Neural cell (in vitro differentiated cells): ENCODE measurements around the gene TENT4A. TPM values are rescaled to one million over a fixed set of nuclear protein-coding genes. Genes with fewer than 3 reads are reported as not detected.

Experiments
- H2AFZ ChIP-seq: fragments of 200-600, 300-800 bp; sonication (generic), shearing (Covaris generic); 2 replicates; pipeline ENCODE4 v1.6.0; 2014; ENCODE audit warnings: low read depth, mild to moderate bottlenecking, antibody characterized with exemption, low read length, moderate library complexity
- H3F3A ChIP-seq: fragments of 200-600 bp; shearing (Covaris generic); 2 replicates; pipeline ENCODE4 v1.6.1; 2016; ENCODE audit warnings: mild to moderate bottlenecking, moderate library complexity, mixed read lengths, antibody characterized with exemption, low read length; ENCODE audit not compliant: insufficient read depth, poor library complexity, severe bottlenecking
- H3K27ac ChIP-seq: fragments of 200-600, 300-800 bp; sonication (generic), shearing (Covaris generic); 2 replicates; pipeline ENCODE4 v1.5.1; 2014; ENCODE audit warnings: mild to moderate bottlenecking, low read length, moderate library complexity
- H3K27me3 ChIP-seq: fragments of 300-800, 200-600 bp; sonication (generic), shearing (Covaris generic); 2 replicates; pipeline ENCODE4 v1.6.0; 2014; ENCODE audit warnings: mild to moderate bottlenecking, low read depth, low read length, moderate library complexity; ENCODE audit not compliant: insufficient read depth
- H3K36me3 ChIP-seq: fragments of 300-800, 200-600 bp; sonication (generic), shearing (Covaris generic); 2 replicates; pipeline ENCODE4 v1.5.1; 2014; ENCODE audit warnings: mild to moderate bottlenecking, antibody characterized with exemption, low read length, moderate library complexity; ENCODE audit not compliant: insufficient read depth
- H3K4me2 ChIP-seq: fragments of 300-800, 200-600 bp; sonication (generic), shearing (Covaris generic); 2 replicates; pipeline ENCODE4 v1.6.0; 2014; ENCODE audit warnings: mild to moderate bottlenecking, low read length
- H3K4me3 ChIP-seq: fragments of 300-800, 200-600 bp; sonication (generic), shearing (Covaris generic); 2 replicates; pipeline ENCODE4 v1.5.1; 2014; ENCODE audit warnings: mild to moderate bottlenecking, low read length, moderate library complexity
- H3K79me2 ChIP-seq: fragments of 200-600 bp; shearing (Covaris generic); replicated peaks from 2 replicates; pipeline ENCODE4 v1.6.0; 2014; ENCODE audit warnings: mild to moderate bottlenecking, low read length, moderate library complexity; ENCODE audit not compliant: insufficient read depth
- H3K9ac ChIP-seq: fragments of 300-800, 200-600 bp; sonication (generic), shearing (Covaris generic); 2 replicates; pipeline ENCODE4 v1.6.1; 2016; ENCODE audit warnings: mild to moderate bottlenecking, low read length, mixed read lengths
- H3K9me2 ChIP-seq: fragments of 200-600 bp; shearing (Covaris generic); 2 replicates; pipeline ENCODE4 v1.6.1; 2016; ENCODE audit warnings: mild to moderate bottlenecking, low read length, mixed read lengths; ENCODE audit not compliant: insufficient read depth
- H3K9me3 ChIP-seq: fragments of 200-600, 300-800 bp; sonication (generic), shearing (Covaris generic); 2 replicates; pipeline ENCODE4 v1.6.1; 2016; ENCODE audit warnings: mild to moderate bottlenecking, mixed run types, low read length, moderate library complexity, mixed read lengths
- H4K20me1 ChIP-seq: fragments of 200-600 bp; shearing (Covaris generic); 2 replicates; pipeline ENCODE4 v1.6.1; 2016; ENCODE audit warnings: mild to moderate bottlenecking, mixed run types; ENCODE audit not compliant: insufficient read depth
- CTCF ChIP-seq: fragments of 450-650 bp; IDR thresholded peaks from 2 replicates; pipeline ENCODE4 v1.5.1; 2014; ENCODE audit warnings: antibody characterized with exemption, mild to moderate bottlenecking, moderate library complexity; ENCODE audit not compliant: poor library complexity, severe bottlenecking
- EP300 ChIP-seq: fragments of 450-650 bp; conservative IDR thresholded peaks from 2 replicates; pipeline ENCODE4 v1.6.1; 2014; ENCODE audit warnings: antibody characterized with exemption, mild to moderate bottlenecking, moderate library complexity; ENCODE audit not compliant: poor library complexity, severe bottlenecking
- EZH2 ChIP-seq: fragments of 200-600, 300-800 bp; shearing (Covaris generic), sonication (generic); IDR thresholded peaks from 2 replicates; pipeline ENCODE4 v1.6.1; 2014; ENCODE audit warnings: antibody characterized with exemption, low read length, borderline replicate concordance, mild to moderate bottlenecking; ENCODE audit not compliant: insufficient read depth, poor library complexity, severe bottlenecking
- MXI1 ChIP-seq: fragments of 450-650 bp; conservative IDR thresholded peaks from 2 replicates; pipeline ENCODE4 v1.6.1; 2014; ENCODE audit warnings: antibody characterized with exemption, mild to moderate bottlenecking; ENCODE audit not compliant: poor library complexity, severe bottlenecking
- POLR2AphosphoS5 ChIP-seq: IDR thresholded peaks from 2 replicates; pipeline ENCODE4 v1.6.1; 2012
- RAD21 ChIP-seq: fragments of 450-650 bp; conservative IDR thresholded peaks from 2 replicates; pipeline ENCODE4 v1.6.1; 2014; ENCODE audit warnings: antibody characterized with exemption, mild to moderate bottlenecking, moderate library complexity
- REST ChIP-seq: IDR thresholded peaks from 2 replicates; pipeline ENCODE4 v1.6.1; 2012; ENCODE audit warnings: borderline replicate concordance
- SMC3 ChIP-seq: fragments of 450-650 bp; conservative IDR thresholded peaks from 2 replicates; pipeline ENCODE4 v1.6.1; 2014; ENCODE audit warnings: antibody characterized with exemption, mild to moderate bottlenecking, moderate library complexity; ENCODE audit not compliant: poor library complexity
- TAF1 ChIP-seq: IDR thresholded peaks from 2 replicates; pipeline ENCODE4 v1.6.1; 2012; ENCODE audit warnings: low read depth
- polyA plus RNA-seq: library from polyadenylated mRNA; depleted of rRNA; stranded (reverse); fragments of >200 nt; gene quantifications from 2 replicates; pipeline ENCODE4 v1.2.3, GENCODE V29; 2014

Gene TENT4A
- polyA plus RNA-seq, 1 donor from 2014 or later = 12.1 TPM

GRCh38 chr5:6774721-6775204 lies 61.5 kb downstream of the TENT4A start:
- no peak overlapping the region for H3K4me3 ChIP-seq
- H3K27ac ChIP-seq = no peak overlapping the region
- no peaks in the 10 kb centered on the region for H3K27me3 ChIP-seq
- no peaks in the 10 kb centered on the region for H3K9me3 ChIP-seq
- no peaks in the 10 kb centered on the region for H3K36me3 ChIP-seq
- no peak for TF ChIP-seq POLR2AphosphoS5
- H3K79me2 ChIP-seq = no peaks in the 10 kb centered on the region
- H4K20me1 ChIP-seq = no peaks in the 10 kb centered on the region
- H3K9ac ChIP-seq = no peak overlapping the region
- no peak overlapping the region for H2AFZ ChIP-seq
- H3F3A ChIP-seq = no peaks in the 10 kb centered on the region
- no peak overlapping the region for H3K4me2 ChIP-seq
- H3K9me2 ChIP-seq = no peaks in the 10 kb centered on the region

GRCh38 chr5:6775571-6775970 lies 62.3 kb downstream of the TENT4A start:
- Histone ChIP-seq H3K27me3 (no peaks in the 10 kb centered on the region), H2AFZ (no peak overlapping the region), H3K36me3 (no peaks in the 10 kb centered on the region), H3K9me2 (no peaks in the 10 kb centered on the region), H3K9me3 (no peaks in the 10 kb centered on the region), H3F3A (no peaks in the 10 kb centered on the region), H3K27ac (no peak overlapping the region), H3K4me2 (no peak overlapping the region), H4K20me1 (no peaks in the 10 kb centered on the region), H3K4me3 (no peak overlapping the region), H3K79me2 (no peaks in the 10 kb centered on the region), H3K9ac (no peak overlapping the region)
- TF ChIP-seq CTCF (no peak), RAD21 (no peak), REST (no peak), MXI1 (no peak), SMC3 (no peak), EP300 (no peak), EZH2 (no peak), TAF1 (no peak), POLR2AphosphoS5 (no peak)

GRCh38 chr5:6780802-6781391 lies 67.7 kb downstream of the TENT4A start:
- Histone ChIP-seq H3K4me2 (no peak overlapping the region), H3K27ac (no peak overlapping the region), H3K4me3 (no peak overlapping the region), H3F3A (no peaks in the 10 kb centered on the region), H3K27me3 (no peaks in the 10 kb centered on the region), H2AFZ (no peak overlapping the region), H3K9ac (no peak overlapping the region), H4K20me1 (no peaks in the 10 kb centered on the region), H3K9me3 (no peaks in the 10 kb centered on the region), H3K9me2 (no peaks in the 10 kb centered on the region), H3K36me3 (no peaks in the 10 kb centered on the region), H3K79me2 (no peaks in the 10 kb centered on the region)
- TF ChIP-seq EP300 (no peak), TAF1 (no peak), EZH2 (no peak), CTCF (no peak), SMC3 (no peak), MXI1 (no peak), REST (no peak), RAD21 (no peak), POLR2AphosphoS5 (no peak)
